OCI-M2 (cell line): ENCODE results near the gene CYP21A2.
"Not testable (repeated sequence)": the region's sequence is repeated elsewhere in the genome, so short reads cannot be mapped to it uniquely, and the experiment has no call there.

ENCODE experiments used
- DNase-seq: peaks from one replicate; lab custom pipeline; 2025; ENCODE audit not compliant: unreplicated experiment; lab: John Stamatoyannopoulos, UW

CYP21A2 gene

GRCh38 chr6:32052626-32053025 lies 14.4 kb downstream of the CYP21A2 start:
- DNase-seq = not testable (repeated sequence)

GRCh38 chr6:32053314-32053713 lies 15.1 kb downstream of the CYP21A2 start:
- DNase-seq = not testable (repeated sequence)

- not testable (repeated sequence) for DNase-seq
These were observed 17.5 kb downstream of the CYP21A2 start for GRCh38 chr6:32055756-32056155.

GRCh38 chr6:32056254-32056653 lies 18.0 kb downstream of the CYP21A2 start:
- DNase-seq = no peak

GRCh38 chr6:32057966-32058365 lies 19.8 kb downstream of the CYP21A2 start:
- no peak for DNase-seq

GRCh38 chr6:32058511-32058963 lies 20.3 kb downstream of the CYP21A2 start:
- DNase-seq = no peak

- DNase-seq = no peak
These were observed 22.9 kb downstream of the CYP21A2 start for GRCh38 chr6:32060966-32061655.

- no peak for DNase-seq
These were observed 26.5 kb downstream of the CYP21A2 start for GRCh38 chr6:32064706-32065105.

GRCh38 chr6:32067521-32067920 lies 29.3 kb downstream of the CYP21A2 start:
- not testable (repeated sequence) for DNase-seq

GRCh38 chr6:32068315-32068714 lies 30.1 kb downstream of the CYP21A2 start:
- DNase-seq = not testable (repeated sequence)

- no peak for DNase-seq
These were observed 30.7 kb downstream of the CYP21A2 start for GRCh38 chr6:32068867-32069266.

- no peak for DNase-seq
These were observed 31.2 kb downstream of the CYP21A2 start for GRCh38 chr6:32069460-32069859.

- no peak for DNase-seq
These were observed 31.8 kb downstream of the CYP21A2 start for GRCh38 chr6:32069878-32070515.

- DNase-seq = no peak
These were observed 32.8 kb downstream of the CYP21A2 start for GRCh38 chr6:32070814-32071543.

- DNase-seq = no peak
These were observed 34.9 kb downstream of the CYP21A2 start for GRCh38 chr6:32073101-32073500.

- DNase-seq = no peak
These were observed 35.4 kb downstream of the CYP21A2 start for GRCh38 chr6:32073613-32074012.

GRCh38 chr6:32074996-32075532 lies 36.8 kb downstream of the CYP21A2 start:
- DNase-seq = no peak

- no peak for DNase-seq
These were observed 37.6 kb downstream of the CYP21A2 start for GRCh38 chr6:32075781-32076180.

GRCh38 chr6:32076321-32076809 lies 38.1 kb downstream of the CYP21A2 start:
- no peak for DNase-seq

- no peak for DNase-seq
These were observed 41.5 kb downstream of the CYP21A2 start for GRCh38 chr6:32079566-32080290.
